HG03039 (cell line): Measurements from ENCODE around the gene SLC46A3.
"Not testable (repeated sequence)": the region's sequence is repeated elsewhere in the genome, so short reads cannot be mapped to it uniquely, and the experiment has no call there.

Source experiments
- ATAC-seq: cut with Tn5 transposase; IDR thresholded peaks from one replicate; pipeline ENCODE4 v1.9.1; 2021; ENCODE audit warnings: mild to moderate bottlenecking, moderate library complexity; ENCODE audit not compliant: unreplicated experiment

SLC46A3 gene, protein sequence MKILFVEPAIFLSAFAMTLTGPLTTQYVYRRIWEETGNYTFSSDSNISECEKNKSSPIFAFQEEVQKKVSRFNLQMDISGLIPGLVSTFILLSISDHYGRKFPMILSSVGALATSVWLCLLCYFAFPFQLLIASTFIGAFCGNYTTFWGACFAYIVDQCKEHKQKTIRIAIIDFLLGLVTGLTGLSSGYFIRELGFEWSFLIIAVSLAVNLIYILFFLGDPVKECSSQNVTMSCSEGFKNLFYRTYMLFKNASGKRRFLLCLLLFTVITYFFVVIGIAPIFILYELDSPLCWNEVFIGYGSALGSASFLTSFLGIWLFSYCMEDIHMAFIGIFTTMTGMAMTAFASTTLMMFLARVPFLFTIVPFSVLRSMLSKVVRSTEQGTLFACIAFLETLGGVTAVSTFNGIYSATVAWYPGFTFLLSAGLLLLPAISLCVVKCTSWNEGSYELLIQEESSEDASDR

GRCh38 chr13:28718543-28719226 is at the start of gene SLC46A3:
Gene SLC46A3, minus strand, starts transcription at chr13:28718970. Its CDS starts 972 bp downstream, at chr13:28717998.
- ATAC-seq: peak; percentile 99

DNA sequence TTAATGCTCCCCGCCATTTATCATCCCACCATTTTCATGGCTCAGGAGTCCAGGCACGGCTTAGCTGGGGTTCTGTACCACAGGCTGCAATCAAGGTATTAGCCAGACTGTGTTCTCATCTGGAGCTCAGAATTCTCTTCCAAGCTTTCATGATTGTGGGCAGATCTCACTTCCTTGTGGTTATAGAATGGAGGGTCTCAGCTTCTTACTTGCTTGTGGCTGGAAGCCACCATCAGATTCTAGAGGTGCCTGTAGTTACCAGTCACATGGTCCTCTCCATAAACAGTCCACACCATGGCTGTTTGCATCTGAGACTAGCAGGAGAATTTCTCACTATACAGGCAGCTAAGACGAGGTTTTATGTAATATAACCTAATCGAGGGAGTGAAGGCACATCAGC is 45.1 kb upstream of the SLC46A3 start:
- ATAC-seq: no peak

DNA sequence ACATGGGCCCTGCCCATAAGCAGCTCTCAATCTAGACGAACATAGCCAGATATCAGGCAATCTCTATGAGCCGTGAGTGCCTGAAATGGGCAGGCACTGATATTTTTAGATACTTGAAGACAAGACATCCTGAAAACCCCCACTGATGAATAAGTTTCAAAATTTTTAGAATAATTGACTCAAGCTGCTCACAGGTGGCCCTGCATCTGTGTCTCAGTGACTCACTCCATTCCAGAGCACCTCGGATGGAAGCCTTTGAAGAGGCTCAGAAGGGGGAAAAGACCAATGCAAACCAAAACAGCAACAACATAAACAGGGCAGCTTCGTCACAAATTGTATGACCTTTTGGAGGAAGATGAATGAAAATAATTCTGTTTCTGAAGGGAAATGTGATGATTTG is 42.8 kb upstream of the SLC46A3 start:
- ATAC-seq: no peak

GRCh38 chr13:28755546-28755870 is 36.7 kb upstream of the SLC46A3 start:
- no peak for ATAC-seq

DNA sequence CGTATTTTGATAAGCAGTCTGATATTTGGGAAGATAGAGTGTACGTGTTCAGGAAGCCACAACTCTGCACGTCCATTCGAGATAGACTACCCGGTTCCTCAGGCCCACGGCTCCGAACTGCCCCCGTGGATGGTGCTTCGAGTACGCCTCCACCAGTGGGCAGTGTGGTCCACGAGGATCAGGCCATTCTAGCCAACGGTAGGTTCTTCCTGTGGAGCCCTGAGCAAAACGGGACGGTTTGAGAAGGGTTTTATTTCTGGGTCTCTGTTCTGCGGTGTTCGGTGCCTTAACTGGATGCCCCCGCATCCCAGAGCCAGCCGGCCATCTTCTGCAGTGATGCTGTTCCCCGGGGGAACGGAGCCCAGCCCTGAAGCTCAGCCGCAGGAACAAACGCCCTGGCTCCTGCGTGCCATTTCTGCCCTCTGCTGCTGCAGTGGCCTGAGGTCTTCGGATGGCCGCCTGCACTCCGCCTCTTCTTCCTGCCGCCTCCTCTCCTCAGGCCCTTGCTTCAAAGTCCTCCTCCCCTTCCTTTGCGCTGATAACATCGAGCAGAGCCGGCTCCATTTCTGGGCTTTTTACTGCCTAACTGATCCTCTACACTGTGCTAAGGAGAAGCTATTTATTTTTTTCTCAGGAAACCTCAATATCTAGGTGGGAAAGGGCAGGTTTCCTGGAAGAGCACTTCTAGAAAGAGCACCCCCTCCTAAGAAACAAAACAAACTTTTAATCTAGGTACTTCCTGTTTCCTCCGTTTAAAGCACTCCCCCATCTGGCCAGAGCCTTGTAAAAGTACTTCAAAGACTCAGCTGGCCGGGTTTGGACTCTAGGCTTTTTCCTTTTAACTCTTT is 36.2 kb upstream of the SLC46A3 start:
- no peak for ATAC-seq

DNA sequence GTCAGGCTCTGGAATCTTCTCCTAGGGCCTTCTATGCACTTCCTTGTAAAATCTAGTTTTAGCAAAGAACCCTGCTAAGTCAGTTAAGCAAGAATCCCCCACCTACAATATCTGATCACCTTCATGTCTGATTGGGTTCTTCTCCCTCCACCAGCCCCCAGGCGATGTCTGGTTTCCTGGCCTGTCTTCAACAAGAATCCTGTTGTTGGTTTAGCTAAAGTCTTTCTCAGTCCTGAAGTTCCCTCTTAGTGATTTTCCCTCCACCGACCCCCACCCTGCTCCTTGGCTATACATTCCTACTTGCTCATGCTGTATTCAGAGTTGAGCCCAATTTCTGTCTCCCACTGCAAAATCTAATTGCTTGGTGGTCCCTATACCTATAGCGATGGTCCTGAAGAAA is 35.2 kb upstream of the SLC46A3 start:
- ATAC-seq: no peak

DNA sequence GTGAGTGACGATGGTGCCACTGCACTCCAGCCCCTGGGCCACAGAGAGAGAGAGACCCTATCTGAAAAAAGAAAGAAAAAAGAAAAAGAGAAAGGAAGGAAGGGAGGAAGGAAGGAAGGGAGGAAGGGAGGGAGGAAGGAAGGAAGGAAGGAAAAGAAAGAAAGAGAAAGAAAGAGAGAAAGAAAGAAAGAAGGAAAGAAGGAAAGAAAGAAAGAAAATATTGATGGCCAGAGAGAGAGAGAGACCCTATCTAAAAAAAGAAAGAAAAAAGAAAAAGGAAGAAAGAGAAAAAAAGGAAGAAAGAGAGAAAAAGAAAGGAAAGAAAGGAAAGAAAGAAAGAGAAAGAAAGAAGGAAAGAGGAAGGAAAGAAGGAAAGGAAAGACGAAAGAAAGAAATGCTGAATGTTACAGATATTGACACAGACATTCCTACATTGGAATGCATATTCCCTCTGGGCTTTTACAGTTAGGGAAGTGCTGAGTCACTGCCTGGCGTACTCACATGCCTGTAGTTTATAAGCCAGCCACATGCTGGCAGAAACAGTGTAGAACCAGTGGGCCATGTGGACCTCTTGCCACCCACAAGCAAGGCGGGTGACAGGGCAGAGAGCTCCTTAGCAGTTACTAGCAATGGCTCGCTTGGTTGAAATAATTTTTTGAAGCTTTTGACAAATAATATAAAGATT is 34.6 kb upstream of the SLC46A3 start:
- ATAC-seq: no peak

DNA sequence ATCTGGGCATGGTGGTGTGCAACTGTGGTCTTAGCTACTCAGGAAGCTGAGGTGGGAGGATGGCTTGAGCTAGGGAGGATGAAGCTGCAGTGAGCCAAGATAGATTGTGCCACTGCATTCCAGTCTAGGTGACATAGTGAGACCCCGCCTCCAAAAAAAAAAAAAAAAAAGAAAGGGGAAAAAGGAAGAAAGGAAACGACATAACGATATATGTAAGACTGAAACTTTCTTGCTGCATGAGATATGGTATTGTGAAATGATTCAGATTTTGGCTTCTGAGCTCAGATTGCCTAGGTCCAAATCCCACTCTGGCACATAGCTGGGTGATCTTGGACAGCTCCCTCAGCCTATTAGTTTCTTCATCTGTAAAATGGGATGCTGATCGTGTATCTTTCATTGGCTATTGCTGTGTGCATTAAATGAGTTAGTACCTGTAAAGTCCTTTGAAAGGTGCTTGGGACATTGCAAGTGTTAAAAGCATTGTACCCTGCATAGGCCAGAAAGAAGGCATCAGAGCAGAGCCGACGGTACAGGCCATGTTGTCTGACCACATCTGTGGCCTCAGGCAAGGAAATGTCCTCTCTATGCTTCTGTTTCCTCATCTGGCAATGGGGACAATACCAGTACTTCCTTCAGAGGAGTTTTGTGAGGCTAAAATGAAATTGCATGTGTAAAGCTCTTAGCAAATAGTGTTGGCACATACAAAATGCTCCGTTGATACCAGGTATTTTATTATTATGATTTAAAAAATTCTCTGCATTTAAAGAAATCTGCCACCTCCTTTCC is 32.6 kb upstream of the SLC46A3 start:
- no peak for ATAC-seq

DNA sequence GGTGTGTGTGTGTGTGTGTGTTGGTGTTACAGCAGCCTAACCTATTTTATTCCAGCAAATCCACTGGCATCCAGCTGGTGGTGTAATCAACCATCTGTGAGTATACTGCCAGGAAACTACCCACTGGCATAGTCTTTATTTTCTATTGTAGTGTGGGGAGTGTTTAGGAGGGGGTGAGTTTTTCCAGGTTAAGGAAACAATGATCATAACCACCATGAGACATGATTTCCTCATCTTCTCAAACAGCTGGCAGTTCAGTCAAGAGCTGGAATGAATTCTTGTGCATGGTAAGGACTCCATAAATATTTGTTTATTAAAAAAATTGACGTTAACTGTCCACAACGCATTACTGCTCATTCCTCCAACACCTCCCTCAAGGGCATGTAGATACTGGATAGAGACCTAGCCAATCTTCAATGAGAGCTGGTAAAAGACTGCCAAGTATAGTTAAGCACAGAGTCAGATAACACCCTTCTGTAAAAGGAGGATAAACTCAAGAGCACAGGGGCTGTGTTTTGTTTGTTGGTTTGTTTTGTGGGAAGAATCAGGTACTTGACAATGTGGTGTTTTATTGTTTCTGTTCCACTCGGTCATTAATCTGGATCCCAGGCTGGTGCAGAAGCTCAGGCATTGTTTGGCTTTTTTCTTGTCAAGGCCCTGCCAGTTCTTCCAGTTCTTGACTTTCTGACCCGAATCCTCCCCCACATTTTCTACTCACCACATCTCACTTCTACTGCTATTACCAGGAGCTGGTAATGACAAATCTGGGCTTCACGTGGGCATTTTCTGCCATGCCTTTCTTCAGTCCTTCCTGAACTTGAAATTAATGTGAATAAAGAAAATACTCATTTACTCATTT is 31.6 kb upstream of the SLC46A3 start:
- no peak for ATAC-seq

GRCh38 chr13:28747851-28748250 is 29.1 kb upstream of the SLC46A3 start:
- no peak for ATAC-seq

- no peak for ATAC-seq
Measured at GRCh38 chr13:28746287-28746612, 27.5 kb upstream of the SLC46A3 start.

GRCh38 chr13:28744656-28745055 is 25.9 kb upstream of the SLC46A3 start:
- ATAC-seq: no peak

DNA sequence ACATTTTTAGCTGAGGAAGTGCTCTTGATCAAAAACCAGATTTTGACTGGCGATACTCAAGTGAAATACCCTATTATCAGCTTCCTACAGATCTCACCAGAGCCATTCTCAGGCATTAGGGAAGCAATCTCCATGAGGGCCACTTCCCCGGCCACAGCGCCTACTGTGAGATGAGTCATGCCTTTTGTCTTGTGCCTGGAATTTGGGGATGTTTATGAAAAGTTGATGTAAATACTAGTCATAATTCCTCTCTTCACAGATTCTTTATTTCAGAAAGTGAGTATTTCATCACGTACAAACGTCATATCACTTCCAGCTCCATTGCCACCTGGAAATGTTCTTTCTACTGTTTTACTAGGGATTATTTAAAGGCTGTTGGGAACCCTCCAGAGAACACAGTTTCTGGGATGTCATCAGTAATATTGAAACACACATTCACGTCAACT is 25.3 kb upstream of the SLC46A3 start:
- no peak for ATAC-seq

- ATAC-seq: no peak
Measured at GRCh38 chr13:28743499-28744083, 24.8 kb upstream of the SLC46A3 start.

- ATAC-seq: no peak
Measured at GRCh38 chr13:28743020-28743419, 24.2 kb upstream of the SLC46A3 start.

DNA sequence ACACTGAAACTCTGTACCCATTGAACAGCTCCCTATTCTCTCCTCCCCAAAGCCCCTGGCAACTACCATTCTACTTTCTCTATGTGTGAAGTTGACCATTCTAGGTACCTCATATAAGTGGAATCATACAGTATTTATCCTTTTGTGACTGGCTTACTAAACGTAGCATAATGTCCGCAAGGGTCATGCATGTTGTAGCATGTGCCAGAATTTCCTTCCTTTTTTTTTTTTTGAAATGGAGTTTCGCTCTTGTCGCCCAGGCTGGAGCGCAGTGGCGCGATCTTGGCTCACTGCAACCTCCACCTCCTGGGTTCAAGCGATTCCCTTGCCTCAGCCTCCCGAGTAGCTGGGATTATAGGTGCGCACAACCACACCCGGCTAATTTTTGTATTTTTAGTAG is 23.7 kb upstream of the SLC46A3 start:
- not testable (repeated sequence) for ATAC-seq

DNA sequence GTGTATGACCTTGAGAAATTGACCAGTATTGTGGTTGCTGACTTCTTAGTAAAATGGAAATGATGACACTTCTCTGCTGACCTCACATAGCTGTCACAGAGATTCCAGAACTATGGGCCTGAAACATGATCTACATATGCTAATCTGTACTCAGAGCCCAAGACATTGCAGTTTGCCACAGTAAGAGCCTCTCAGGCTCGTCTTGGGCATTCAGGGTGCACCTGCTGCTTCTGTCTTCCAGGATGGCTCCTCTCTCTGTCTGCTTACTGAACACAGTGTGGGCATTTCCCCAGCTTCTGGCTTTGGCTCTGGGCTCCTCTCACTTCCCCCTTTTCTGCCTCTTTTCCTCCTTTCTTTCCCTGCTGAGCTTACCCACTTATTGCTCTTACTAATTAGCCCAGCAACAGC is 22.3 kb upstream of the SLC46A3 start:
- ATAC-seq: no peak

DNA sequence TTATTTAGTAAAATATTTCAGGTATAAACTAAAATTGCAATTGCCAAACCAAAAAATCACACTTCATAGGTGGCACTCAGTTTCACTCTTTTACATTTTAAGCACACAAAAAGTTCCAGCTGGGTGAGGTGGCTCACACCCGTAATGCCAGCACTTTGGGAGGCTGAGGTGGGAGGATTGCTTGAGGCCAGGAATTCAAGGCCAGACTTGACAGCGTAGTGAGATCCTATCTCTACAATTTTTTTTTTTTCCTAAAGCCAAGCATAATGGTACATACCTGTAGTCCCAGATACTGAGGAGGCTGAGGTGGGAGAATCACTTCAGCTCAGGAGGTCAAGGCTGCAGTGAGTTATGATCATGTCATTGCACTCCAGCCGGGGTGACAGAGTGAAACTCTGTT is 20.6 kb upstream of the SLC46A3 start:
- ATAC-seq: no peak

DNA sequence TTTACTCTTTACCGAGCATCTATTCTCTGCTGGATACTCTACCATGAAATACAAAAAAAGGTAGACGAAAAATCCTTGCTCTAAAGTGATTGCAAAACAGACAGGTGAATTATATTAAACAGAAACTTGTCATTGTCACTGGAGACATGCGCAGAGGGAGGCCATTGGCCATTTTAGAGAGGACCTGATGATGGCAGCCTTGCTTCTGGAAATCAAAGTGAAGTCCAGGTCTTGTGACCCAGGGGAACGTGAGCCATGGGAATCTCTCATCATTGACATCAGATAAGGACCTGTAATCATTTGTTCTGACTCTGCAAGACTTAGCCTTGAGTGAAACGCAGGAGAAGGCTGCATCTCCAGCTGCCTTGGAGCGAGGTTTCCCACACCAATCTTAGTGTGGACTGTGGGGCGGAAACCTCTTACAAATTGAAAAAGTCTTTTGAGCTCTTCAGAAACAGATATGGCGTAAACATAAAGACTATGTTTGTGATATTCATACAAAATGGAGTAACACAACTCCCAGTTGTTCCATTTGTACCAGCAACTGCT is 16.8 kb upstream of the SLC46A3 start:
- no peak for ATAC-seq
